H1 (cell line): ENCODE measurements around the gene TXK. TPM values are rescaled to one million over a fixed set of nuclear protein-coding genes. Genes with fewer than 3 reads are reported as not detected.

Experiments used
- CTCF ChIA-PET: fragments of 300-600 bp; sonication (Branson Sonifier 250); formaldehyde crosslinking; loops from one replicate; lab custom pipeline; 2021; ENCODE audit not compliant: partially characterized antibody; lab: Charles Lee
- POLR2A ChIA-PET: fragments of 300-600 bp; sonication (Branson Sonifier 250); formaldehyde crosslinking; loops from one replicate; lab custom pipeline; 2021; ENCODE audit warnings: inconsistent platforms; ENCODE audit not compliant: partially characterized antibody; lab: Charles Lee
- DNase-seq, 2 experiments: peaks; one replicate each; pipeline versions ENCODE4 v3.0.0 to v3.0.0-alpha.2; 2010 to 2022; ENCODE audit warnings: low spot score in 2 of 2, low read depth in 1 of 2, mixed read lengths in 1 of 2
- FAIRE-seq: peaks from 2 replicates; lab custom pipeline; 2011; peaks lifted over from hg19 to GRCh38; lab: Jason Lieb, UNC
- H2AFZ ChIP-seq: 2 replicates; pipeline ENCODE4 v1.8.1; 2012; ENCODE audit warnings: low read length, inconsistent platforms
- H2AK5ac ChIP-seq: 2 replicates; pipeline ENCODE4 v1.6.1; 2013; ENCODE audit warnings: low read depth, low read length
- H2BK120ac ChIP-seq: replicated peaks from 2 replicates; pipeline ENCODE3; 2013; ENCODE audit warnings: low read depth, low read length, inconsistent platforms
- H2BK12ac ChIP-seq: 2 replicates; pipeline ENCODE4 v1.6.1; 2013; ENCODE audit warnings: low read depth, low read length
- H2BK15ac ChIP-seq: 2 replicates; pipeline ENCODE4 v1.6.1; 2013; ENCODE audit warnings: low read length
- H2BK20ac ChIP-seq: 2 replicates; pipeline ENCODE4 v1.6.1; 2013; ENCODE audit warnings: low read length
- H2BK5ac ChIP-seq: 2 replicates; pipeline ENCODE4 v1.6.1; 2013; ENCODE audit warnings: low read depth, low read length
- H3K14ac ChIP-seq: 2 replicates; pipeline ENCODE4 v1.6.1; 2013; ENCODE audit warnings: inconsistent platforms; ENCODE audit not compliant: insufficient read length
- H3K18ac ChIP-seq: 2 replicates; pipeline ENCODE4 v1.6.1; 2013; ENCODE audit warnings: low read length; ENCODE audit errors: extremely low read depth
- H3K23ac ChIP-seq: 2 replicates; pipeline ENCODE4 v1.6.1; 2013; ENCODE audit warnings: inconsistent platforms; ENCODE audit not compliant: insufficient read length
- H3K23me2 ChIP-seq: 2 replicates; pipeline ENCODE4 v1.6.1; 2013; ENCODE audit warnings: low read depth, low read length
- H3K27ac ChIP-seq: 2 replicates; pipeline ENCODE4 v1.6.1; 2011; ENCODE audit warnings: low read depth, low read length, inconsistent platforms
- H3K27me3 ChIP-seq, 4 experiments: replicated peaks in 1 of 4; 1 replicate in 1 of 4; 2 replicates in 3 of 4; pipeline versions ENCODE4 v1.6.1 to v1.8.1; 2011 to 2013; ENCODE audit warnings: low read length in 3 of 4, mild to moderate bottlenecking in 3 of 4, inconsistent platforms in 2 of 4, mixed read lengths in 2 of 4, moderate library complexity in 1 of 4; ENCODE audit not compliant: control insufficient read depth in 3 of 4, insufficient read depth in 3 of 4; ENCODE audit errors: extremely low read depth in 1 of 4
- H3K36me3 ChIP-seq, 4 experiments: 2 replicates each; pipeline versions ENCODE4 v1.6.1 to v1.8.1; 2011 to 2013; ENCODE audit warnings: mild to moderate bottlenecking in 4 of 4, low read length in 3 of 4, moderate library complexity in 2 of 4, control low read depth in 1 of 4, inconsistent platforms in 1 of 4; ENCODE audit not compliant: insufficient read depth in 4 of 4, control insufficient read depth in 2 of 4
- H3K4ac ChIP-seq: replicated peaks from 2 replicates; pipeline ENCODE3; 2013; ENCODE audit warnings: low read length, low read depth, mixed read lengths, inconsistent platforms; ENCODE audit not compliant: insufficient read length
- H3K4me1 ChIP-seq, 4 experiments: replicated peaks in 1 of 4; 1 replicate in 1 of 4; 2 replicates in 3 of 4; pipeline versions ENCODE4 v1.6.1 to v1.8.1; 2011 to 2013; ENCODE audit warnings: low read length in 3 of 4, inconsistent platforms in 2 of 4, mixed read lengths in 1 of 4; ENCODE audit not compliant: insufficient read depth in 4 of 4, control insufficient read depth in 3 of 4
- H3K4me2 ChIP-seq, 2 experiments: 2 replicates each; pipeline versions ENCODE4 v1.6.1 to v1.8.1; 2011 to 2013; ENCODE audit warnings: low read depth in 2 of 2, low read length in 2 of 2, control low read depth in 1 of 2, inconsistent platforms in 1 of 2, mild to moderate bottlenecking in 1 of 2; ENCODE audit not compliant: insufficient read depth in 1 of 2
- H3K4me3 ChIP-seq, 4 experiments: fragments of 200-600, 300-600 bp in 1 of 4; sonication (generic), shearing (Covaris generic), sonication (Bioruptor Twin) in 1 of 4; 2 replicates each; pipeline versions ENCODE4 v1.5.1 to v1.8.1; 2011 to 2016; ENCODE audit warnings: low read length in 4 of 4, low read depth in 3 of 4, control low read depth in 2 of 4, inconsistent platforms in 2 of 4, mild to moderate bottlenecking in 2 of 4, mixed read lengths in 1 of 4, moderate library complexity in 1 of 4; ENCODE audit not compliant: insufficient read depth in 2 of 4; ENCODE audit errors: extremely low read depth in 1 of 4
- H3K56ac ChIP-seq: replicated peaks from 2 replicates; pipeline ENCODE3; 2013; ENCODE audit warnings: low read depth, mild to moderate bottlenecking, mixed read lengths, low read length, inconsistent platforms; ENCODE audit not compliant: insufficient read length
- H3K79me1 ChIP-seq: 2 replicates; pipeline ENCODE4 v1.6.1; 2013; ENCODE audit warnings: low read depth, low read length, control low read depth
- H3K79me2 ChIP-seq, 2 experiments: 2 replicates each; pipeline versions ENCODE4 v1.6.1 to v1.8.1; 2012 to 2013; ENCODE audit warnings: low read length in 2 of 2, mild to moderate bottlenecking in 2 of 2, inconsistent platforms in 1 of 2; ENCODE audit not compliant: insufficient read depth in 2 of 2, control insufficient read depth in 1 of 2
- H3K9ac ChIP-seq, 4 experiments: replicated peaks in 1 of 4; 1 replicate in 1 of 4; 2 replicates in 3 of 4; pipeline versions ENCODE4 v1.6.1 to v1.8.1; 2011 to 2013; ENCODE audit warnings: low read depth in 3 of 4, low read length in 3 of 4, control low read depth in 2 of 4, mild to moderate bottlenecking in 2 of 4, moderate library complexity in 2 of 4, inconsistent platforms in 1 of 4; ENCODE audit errors: extremely low read depth in 1 of 4
- H3K9me3 ChIP-seq, 2 experiments: 2 replicates each; pipeline versions ENCODE4 v1.6.1 to v1.8.1; 2012 to 2013; ENCODE audit warnings: mild to moderate bottlenecking in 2 of 2, moderate library complexity in 2 of 2, control low read depth in 1 of 2, inconsistent platforms in 1 of 2, low read depth in 1 of 2, low read length in 1 of 2, mixed read lengths in 1 of 2; ENCODE audit not compliant: insufficient read depth in 2 of 2
- H4K20me1 ChIP-seq, 2 experiments: replicated peaks in 1 of 2; 2 replicates each; pipeline versions ENCODE3 to v1.8.1; 2011 to 2013; ENCODE audit warnings: inconsistent platforms in 2 of 2, low read length in 2 of 2, mild to moderate bottlenecking in 1 of 2; ENCODE audit not compliant: insufficient read depth in 2 of 2, control insufficient read depth in 1 of 2
- H4K5ac ChIP-seq: 2 replicates; pipeline ENCODE4 v1.6.1; 2013; ENCODE audit warnings: low read length, low read depth, mixed read lengths, inconsistent platforms; ENCODE audit not compliant: insufficient read length
- H4K8ac ChIP-seq: 2 replicates; pipeline ENCODE4 v1.8.0; 2013; ENCODE audit warnings: mild to moderate bottlenecking, moderate library complexity, low read length, inconsistent platforms; ENCODE audit not compliant: insufficient read depth; ENCODE audit errors: extremely low read depth
- H4K91ac ChIP-seq: replicated peaks from 2 replicates; pipeline ENCODE3; 2013; ENCODE audit warnings: low read length, mixed read lengths, inconsistent platforms; ENCODE audit not compliant: insufficient read length
- BRCA1 ChIP-seq: IDR thresholded peaks from 2 replicates; pipeline ENCODE4 v1.6.1; 2012; ENCODE audit warnings: low read depth, low read length, improper control_type of control experiment
- CEBPB ChIP-seq: IDR thresholded peaks from 2 replicates; pipeline ENCODE4 v1.6.1; 2012; ENCODE audit warnings: low read depth, low read length
- CREB1 ChIP-seq: IDR thresholded peaks from 2 replicates; pipeline ENCODE4 v1.6.1; 2012; ENCODE audit warnings: inconsistent platforms
- EP300 ChIP-seq, 2 experiments: IDR thresholded peaks; 1 replicate in 1 of 2; 2 replicates in 1 of 2; pipeline ENCODE4 v1.6.1; 2011 to 2012; ENCODE audit warnings: low read depth in 2 of 2, low read length in 2 of 2, mild to moderate bottlenecking in 2 of 2, borderline replicate concordance in 1 of 2, inconsistent platforms in 1 of 2, moderate library complexity in 1 of 2
- HDAC2 ChIP-seq, 2 experiments: fragments of 300-600 bp in 1 of 2; sonication (generic) in 1 of 2; IDR thresholded peaks; 2 replicates each; pipeline ENCODE4 v1.6.1; 2011 to 2012; ENCODE audit warnings: low read depth in 2 of 2, low read length in 2 of 2, mild to moderate bottlenecking in 2 of 2, moderate library complexity in 2 of 2, borderline replicate concordance in 1 of 2, inconsistent platforms in 1 of 2
- JUND ChIP-seq: IDR thresholded peaks from 2 replicates; pipeline ENCODE4 v1.6.1; 2011; ENCODE audit warnings: mild to moderate bottlenecking, improper control_type of control experiment, low read length
- KDM4A ChIP-seq: IDR thresholded peaks from one replicate; pipeline ENCODE4 v1.7.1; 2012; ENCODE audit warnings: low read depth, mild to moderate bottlenecking, moderate library complexity, low read length, inconsistent platforms; ENCODE audit not compliant: severe bottlenecking
- PHF8 ChIP-seq: fragments of 200-600 bp; sonication (generic); conservative IDR thresholded peaks from 2 replicates; pipeline ENCODE4 v1.7.1; 2012; ENCODE audit warnings: low read depth, mild to moderate bottlenecking, inconsistent platforms, low read length, moderate library complexity
- POLR2A ChIP-seq, 2 experiments: IDR thresholded peaks; 1 replicate in 1 of 2; 2 replicates in 1 of 2; pipeline ENCODE4 v1.6.1; 2011; ENCODE audit warnings: low read depth in 2 of 2, low read length in 2 of 2, mild to moderate bottlenecking in 2 of 2; ENCODE audit errors: control extremely low read depth in 1 of 2
- TAF1 ChIP-seq: IDR thresholded peaks from 2 replicates; pipeline ENCODE4 v1.6.1; 2011; ENCODE audit warnings: mild to moderate bottlenecking, low read depth, low read length
- TCF12 ChIP-seq: IDR thresholded peaks from 2 replicates; pipeline ENCODE4 v1.6.1; 2011; ENCODE audit warnings: low read depth, mild to moderate bottlenecking, low read length
- WGBS, 2 experiments: shearing (Covaris generic) in 1 of 2; methylation state at CpG; one replicate each; pipeline versions ENCODE4 v1.1.6 to v1.1.7; 2013 to 2015; ENCODE audit warnings: low lambda C conversion rate in 2 of 2, mixed read lengths in 2 of 2, inconsistent platforms in 1 of 2, low coverage in 1 of 2, missing lambda C conversion rate in 1 of 2; ENCODE audit not compliant: insufficient replicate concordance in 2 of 2, insufficient coverage in 1 of 2, insufficient read length in 1 of 2; ENCODE audit errors: extremely low coverage in 1 of 2, missing lambda C conversion rate in 1 of 2; 5-methylcytosine and 5-hydroxymethylcytosine counted together
- polyA plus RNA-seq, 7 experiments: library from polyadenylated mRNA; depleted of rRNA in 3 of 7; stranded (reverse) in 5 of 7; unstranded in 2 of 7; fragments of >200 nt in 5 of 7; fragments of 200-250 nt in 2 of 7; gene quantifications; 1 replicate in 5 of 7; 2 replicates in 1 of 7; 4 replicates in 1 of 7; pipeline versions ENCODE4 v1.2.1 to v1.2.3, GENCODE V29; 2011 to 2013; ENCODE audit warnings: missing spikeins in 2 of 7, mixed read lengths in 2 of 7
- total RNA-seq: library from RNA; stranded (reverse); fragmentation: NEBNext Ultra II Directional; extraction: Animal tissue kit (Norgen Biotek cat#: 25700); gene quantifications from 2 replicates; pipeline ENCODE4 v1.2.1, GENCODE V29; 2021

Gene TXK
- total and polyA plus RNA-seq, 2 of the 8 experiments (the other 6 are each of a cell fraction or from before 2014, with no cell fraction given): not detected

DNA sequence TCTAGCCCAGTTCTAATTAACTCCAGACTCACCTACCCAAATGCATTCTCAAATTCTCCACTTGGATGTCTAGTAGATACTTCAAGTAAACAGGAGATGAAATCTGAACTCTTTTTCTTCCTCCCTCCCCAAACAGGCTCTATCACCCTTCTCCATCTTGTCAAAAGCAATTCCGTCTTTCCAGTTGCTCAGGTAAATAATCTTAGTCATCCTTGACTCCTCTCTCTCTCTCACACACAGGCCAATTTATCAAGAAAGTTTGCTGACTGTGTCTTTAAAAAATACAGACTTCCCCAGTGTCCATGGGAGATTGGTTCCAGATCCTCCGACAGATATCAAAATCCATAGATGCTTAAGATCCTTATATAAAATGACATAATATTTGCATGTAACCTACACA is 12.9 kb downstream of the TXK start:
- no peak overlapping the region for H2BK5ac ChIP-seq
- H4K5ac ChIP-seq: no peak overlapping the region
- H2BK20ac ChIP-seq: no peak overlapping the region
- no peak overlapping the region for H4K8ac ChIP-seq
- H3K79me1 ChIP-seq: no peaks in the 10 kb centered on the region
- FAIRE-seq: no peak
- DNase-seq: no peak
- no peaks in the 10 kb centered on the region for H3K9me3 ChIP-seq
- H3K56ac ChIP-seq: no peak overlapping the region
- H2BK12ac ChIP-seq: no peak overlapping the region
- no peak overlapping the region for H3K4ac ChIP-seq
- TF ChIP-seq EP300 (IDR thresholded peaks at IDR 0.05; ENCODE audit: borderline replicate concordance in 1 of 2, low read depth in 2 of 2, low read length in 2 of 2) (no peak), CEBPB (no peak), PHF8 (no peak), TCF12 (no peak), CREB1 (no peak), HDAC2 (IDR thresholded peaks at IDR 0.05; ENCODE audit: borderline replicate concordance in 1 of 2, low read depth in 2 of 2, low read length in 2 of 2) (no peak), JUND (no peak), TAF1 (no peak), KDM4A (no peak), POLR2A (IDR thresholded peaks at IDR 0.05; ENCODE audit: control extremely low read depth in 1 of 2, low read depth in 2 of 2, low read length in 2 of 2) (no peak), BRCA1 (no peak)
- H3K27me3 ChIP-seq: no peaks in the 10 kb centered on the region
- H2AFZ ChIP-seq: no peak overlapping the region
- POLR2A ChIA-PET: no interaction called here
- CTCF ChIA-PET: no interaction called here
- peaks cover 0 to 2% (median 1%) of the 10 kb centered on the region in 4 experiments; a peak in 2 of 7 replicates for H3K4me1 ChIP-seq
- no peak overlapping the region for H2BK120ac ChIP-seq
- H4K20me1 ChIP-seq: no peaks in the 10 kb centered on the region
- no peak overlapping the region for H3K14ac ChIP-seq
- no peak overlapping the region for H3K9ac ChIP-seq
- H2BK15ac ChIP-seq: no peak overlapping the region
- no peak overlapping the region for H3K18ac ChIP-seq
- no peak overlapping the region for H3K4me3 ChIP-seq
- WGBS, 2 experiments: 93% methylated on average over 2 of the region's 2 CpGs; no CpG with 5 or more reads in 1 of the 2 experiments
- H3K23ac ChIP-seq: no peak overlapping the region
- H3K27ac ChIP-seq: no peak overlapping the region
- no peak overlapping the region for H4K91ac ChIP-seq
- no peaks in the 10 kb centered on the region for H3K79me2 ChIP-seq
- H3K23me2 ChIP-seq: no peaks in the 10 kb centered on the region
- no peaks in the 10 kb centered on the region for H3K36me3 ChIP-seq
- H2AK5ac ChIP-seq: no peak overlapping the region
- H3K4me2 ChIP-seq: no peak overlapping the region
